CD4-positive, alpha-beta T cell treated with Interleukin-6 at 100 ng/mL for 8 hours (primary cell): ENCODE measurements around the gene TAAR6.
"Not testable (repeated sequence)": the region's sequence is repeated elsewhere in the genome, so short reads cannot be mapped to it uniquely, and the experiment has no call there.

Source experiments
- DNase-seq: peaks from one replicate; pipeline ENCODE4 v3.0.0-alpha.2; 2020; ENCODE audit warnings: mixed read lengths, low spot score

The TAAR6 gene

GRCh38 chr6:132590362-132590761 lies 20.2 kb downstream of the TAAR6 start:
- no peak for DNase-seq

- no peak for DNase-seq
These were observed 22.7 kb downstream of the TAAR6 start for GRCh38 chr6:132592855-132593254.

GRCh38 chr6:132596201-132596600 lies 26.1 kb downstream of the TAAR6 start:
- no peak for DNase-seq

GRCh38 chr6:132598473-132598872 lies 28.4 kb downstream of the TAAR6 start:
- DNase-seq = no peak

GRCh38 chr6:132600900-132601299 lies 30.8 kb downstream of the TAAR6 start:
- DNase-seq = not testable (repeated sequence)

GRCh38 chr6:132604635-132605152 lies 34.6 kb downstream of the TAAR6 start:
- no peak for DNase-seq

- no peak for DNase-seq
These were observed 37.6 kb downstream of the TAAR6 start for GRCh38 chr6:132607544-132608233.

GRCh38 chr6:132611616-132612015 lies 41.5 kb downstream of the TAAR6 start:
- DNase-seq = no peak

GRCh38 chr6:132612449-132613108 lies 42.5 kb downstream of the TAAR6 start:
- DNase-seq = no peak

GRCh38 chr6:132614554-132614953 lies 44.4 kb downstream of the TAAR6 start:
- DNase-seq = no peak

- no peak for DNase-seq
These were observed 46.6 kb downstream of the TAAR6 start for GRCh38 chr6:132616677-132617076.
